Retina (tissue), 1 donor: Measurements from ENCODE around the gene GLRA2.
"Not testable (repeated sequence)": the region's sequence is repeated elsewhere in the genome, so short reads cannot be mapped to it uniquely, and the experiment has no call there.

Experiments
- DNase-seq: peaks from one replicate; pipeline ENCODE4 v3.0.0-alpha.2; 2016

GLRA2 gene

DNA sequence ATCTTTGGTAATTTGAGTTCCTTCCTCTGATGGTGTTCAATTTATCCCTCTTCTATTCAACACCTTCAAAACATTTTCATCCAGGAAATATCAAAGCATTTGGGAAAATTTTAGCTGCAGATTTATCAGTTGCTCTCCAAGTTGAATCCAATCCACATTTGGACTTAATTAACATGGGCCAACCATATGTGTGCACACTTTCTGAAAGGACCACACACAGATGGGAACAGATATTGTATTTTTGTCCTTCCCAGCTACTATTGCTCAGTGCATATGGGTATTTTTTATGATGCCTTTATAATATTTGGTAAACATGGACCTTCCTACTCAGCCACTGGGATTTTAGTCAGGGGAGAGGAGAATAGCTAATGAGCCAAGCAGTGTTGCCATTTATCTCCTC lies 65.2 kb downstream of the GLRA2 start:
- DNase-seq = no peak

DNA sequence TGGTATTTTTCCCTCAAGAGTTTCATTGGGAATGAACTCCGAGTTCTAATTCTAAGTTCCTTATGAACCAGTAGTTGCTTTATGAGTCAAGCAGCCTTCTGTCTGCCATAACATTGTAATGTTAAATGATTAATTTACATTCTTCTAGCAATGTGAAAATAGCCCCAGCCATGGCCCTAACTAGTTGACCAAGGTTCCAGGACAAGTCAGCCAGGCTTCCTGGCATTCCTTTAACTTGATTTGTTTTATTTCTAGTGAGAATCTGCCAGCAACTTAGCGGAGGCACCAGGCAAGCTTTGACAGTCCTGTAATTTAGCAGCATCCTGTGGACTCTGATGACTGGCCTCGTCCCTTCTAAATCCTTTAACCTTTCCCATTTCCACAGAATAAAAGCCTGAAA lies 69.0 kb downstream of the GLRA2 start:
- no peak for DNase-seq

DNA sequence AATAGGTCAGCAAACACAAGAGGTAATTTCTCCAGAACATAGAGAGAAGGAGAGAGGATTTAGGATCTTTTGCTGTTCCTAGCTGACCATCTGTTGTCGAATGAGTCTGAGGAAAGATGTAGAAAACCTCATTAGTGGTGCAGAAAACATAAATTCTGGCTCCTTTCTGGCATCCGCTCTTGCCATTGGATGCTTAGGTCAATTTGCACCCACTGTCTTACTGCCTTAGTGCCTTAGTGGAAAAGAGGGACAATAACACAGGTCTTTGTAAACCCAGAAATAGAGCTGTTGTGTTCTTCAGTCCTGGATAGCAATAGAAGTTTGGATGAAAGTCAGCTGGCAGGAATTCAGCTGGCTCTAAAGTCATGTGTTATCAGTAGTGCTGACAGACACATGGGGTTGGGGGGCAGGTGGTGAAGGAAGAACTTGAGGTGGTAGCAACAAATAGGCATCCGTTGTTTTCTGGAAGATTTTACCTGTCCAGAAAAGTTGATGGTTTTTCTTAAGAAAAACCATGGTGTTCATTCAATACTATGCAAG lies 78.2 kb downstream of the GLRA2 start:
- no peak for DNase-seq

DNA sequence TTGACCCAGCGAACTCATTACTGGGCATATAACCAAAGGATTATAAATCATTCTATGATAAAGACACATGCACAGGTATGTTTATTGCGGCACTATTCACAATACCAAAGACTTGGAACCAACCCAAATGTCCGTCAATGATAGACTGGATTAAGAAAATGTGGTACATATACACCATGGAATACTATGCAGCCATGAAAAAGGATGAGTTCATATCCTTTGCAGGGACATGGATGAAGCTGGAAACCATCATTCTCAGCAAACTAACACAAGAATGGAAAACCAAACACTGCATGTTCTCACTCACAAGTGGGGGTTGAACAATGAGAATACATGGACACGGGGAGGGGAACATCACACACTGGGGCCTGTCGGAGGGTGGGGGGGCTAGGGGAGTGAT lies 83.1 kb downstream of the GLRA2 start:
- DNase-seq = not testable (repeated sequence)

DNA sequence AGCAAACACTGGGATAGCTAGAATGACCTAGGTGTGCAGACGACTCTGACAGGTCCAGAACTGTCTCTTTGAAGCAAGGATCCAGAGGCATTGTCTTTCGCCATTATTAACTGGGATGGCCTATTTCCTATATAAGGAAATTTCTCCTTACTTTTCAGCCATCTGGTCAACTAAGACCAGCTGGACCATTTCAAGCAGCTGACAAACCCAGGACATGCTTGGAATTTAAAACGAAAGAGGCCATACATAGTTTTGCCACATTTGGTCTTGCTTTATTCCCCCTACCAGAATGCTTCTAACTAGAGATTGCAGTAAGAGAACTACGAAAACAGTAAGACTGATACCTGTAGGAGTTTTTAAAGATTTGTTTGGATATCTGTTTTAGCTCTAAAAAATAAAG lies 87.0 kb downstream of the GLRA2 start:
- no peak for DNase-seq

DNA sequence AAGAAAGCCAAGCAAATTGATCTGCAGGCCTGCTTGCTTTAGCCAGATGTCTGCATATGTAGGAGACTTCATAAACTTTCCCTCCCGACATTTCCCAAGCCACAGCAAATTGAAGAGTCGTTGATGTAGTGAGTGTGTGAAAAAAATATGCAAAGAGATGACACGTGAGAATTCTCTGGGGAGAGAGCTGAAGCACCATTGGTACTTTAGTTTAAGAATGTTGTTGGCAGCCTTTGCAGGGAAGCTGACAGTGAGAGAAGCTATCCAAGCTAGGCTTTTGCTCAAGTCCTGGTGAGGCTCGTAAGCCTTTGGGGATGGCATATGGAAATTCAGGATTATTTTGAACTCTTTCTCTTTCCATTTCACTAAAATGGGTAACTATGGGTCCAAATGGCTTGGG lies 87.5 kb downstream of the GLRA2 start:
- no peak for DNase-seq

DNA sequence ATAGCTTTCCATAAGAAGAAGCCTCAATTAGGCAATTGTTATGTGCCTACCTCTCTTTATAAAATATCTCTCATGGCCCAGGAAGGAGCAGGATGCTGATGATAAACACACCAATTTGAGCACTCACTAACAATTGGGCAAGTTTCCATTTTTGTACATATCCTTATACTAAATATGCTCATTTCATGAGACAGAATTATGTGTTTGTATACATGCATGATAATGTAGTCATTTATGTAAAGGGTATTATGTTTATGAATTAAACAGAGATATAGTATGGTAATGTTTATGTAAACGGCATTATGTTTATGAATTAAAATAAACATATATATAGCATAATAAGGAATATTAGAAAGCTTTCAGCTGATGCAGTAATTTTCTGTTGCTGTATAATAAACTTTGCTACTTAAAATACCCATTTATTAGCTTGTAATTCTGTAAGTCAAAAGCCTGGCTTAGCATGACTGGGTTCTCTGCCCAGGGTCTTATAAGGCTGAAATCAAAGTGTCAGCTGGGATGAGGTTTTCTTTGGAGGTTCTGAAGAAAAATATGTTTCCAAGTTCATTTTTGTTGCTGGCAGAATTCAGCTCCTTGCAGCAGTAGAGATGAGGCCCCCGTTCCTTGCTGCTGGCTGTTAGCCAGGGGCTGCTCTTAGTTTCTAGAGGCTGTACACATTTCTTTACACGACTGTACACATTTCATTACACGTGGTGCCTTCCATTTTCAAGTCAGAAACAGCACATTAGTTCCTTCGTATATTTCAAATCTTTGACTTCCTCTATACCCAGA lies 89.0 kb downstream of the GLRA2 start:
- no peak for DNase-seq

DNA sequence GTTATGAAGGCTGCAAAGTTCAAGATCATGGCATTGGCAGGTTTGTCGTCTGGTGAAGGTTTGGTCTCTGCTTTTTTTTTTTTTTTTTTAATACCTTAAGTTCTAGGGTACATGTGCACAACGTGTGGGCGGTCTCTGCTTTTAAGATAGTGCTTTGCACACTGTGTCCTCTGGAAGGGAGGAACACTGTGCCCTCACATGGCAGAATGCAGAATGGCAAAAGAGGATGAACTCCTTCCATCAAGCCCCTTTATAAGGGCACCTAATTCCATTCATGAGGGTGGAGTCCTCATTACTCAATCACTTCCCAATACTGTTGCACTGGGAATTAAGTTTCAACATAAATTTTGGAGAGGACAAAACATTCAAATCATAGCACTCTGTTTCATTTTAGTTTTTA lies 101.4 kb downstream of the GLRA2 start:
- DNase-seq = no peak

DNA sequence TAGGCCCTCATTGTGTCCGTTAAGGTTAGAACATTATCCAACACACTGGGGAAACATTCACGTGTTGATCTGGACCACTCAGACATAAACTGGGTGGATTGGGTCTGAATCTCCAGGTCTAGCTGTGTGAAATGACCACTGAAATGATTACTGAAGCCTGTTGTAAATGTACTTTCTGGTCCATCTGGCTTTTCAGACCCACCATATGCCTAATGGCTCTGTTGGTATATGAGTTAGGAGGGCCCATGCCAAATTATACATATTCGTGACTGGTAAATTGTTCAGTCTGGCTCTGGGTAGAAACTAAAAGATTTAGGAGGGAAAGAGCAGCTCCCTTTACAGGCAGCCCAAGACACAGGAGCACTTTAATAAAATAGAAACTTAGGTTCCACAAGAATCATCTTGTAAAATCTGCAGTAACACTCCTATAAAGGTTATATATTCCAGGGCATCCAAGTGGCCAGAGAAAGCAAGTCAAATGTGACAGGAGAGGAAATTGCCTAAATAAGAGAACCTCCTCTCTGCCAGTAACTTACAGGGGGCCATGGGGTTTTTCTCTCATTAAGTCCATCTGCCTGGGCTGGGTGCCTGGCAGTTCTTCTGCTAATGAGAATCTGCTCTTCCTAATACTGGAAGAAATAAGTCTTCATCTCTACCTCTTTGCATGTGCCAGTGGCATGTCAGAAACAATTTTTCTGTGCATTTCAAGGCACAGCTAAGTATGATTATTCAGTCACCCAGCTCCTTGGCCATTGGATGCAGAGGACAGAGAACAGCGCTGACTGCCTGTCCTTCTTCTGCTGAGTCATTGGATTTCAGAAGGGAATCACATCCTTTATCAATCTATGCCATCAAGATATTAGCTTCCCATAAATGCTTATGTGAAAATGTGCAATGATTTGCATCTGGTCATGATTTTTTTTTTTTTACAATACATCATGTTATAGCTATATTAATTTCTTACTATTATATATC lies 112.6 kb downstream of the GLRA2 start:
- no peak for DNase-seq

DNA sequence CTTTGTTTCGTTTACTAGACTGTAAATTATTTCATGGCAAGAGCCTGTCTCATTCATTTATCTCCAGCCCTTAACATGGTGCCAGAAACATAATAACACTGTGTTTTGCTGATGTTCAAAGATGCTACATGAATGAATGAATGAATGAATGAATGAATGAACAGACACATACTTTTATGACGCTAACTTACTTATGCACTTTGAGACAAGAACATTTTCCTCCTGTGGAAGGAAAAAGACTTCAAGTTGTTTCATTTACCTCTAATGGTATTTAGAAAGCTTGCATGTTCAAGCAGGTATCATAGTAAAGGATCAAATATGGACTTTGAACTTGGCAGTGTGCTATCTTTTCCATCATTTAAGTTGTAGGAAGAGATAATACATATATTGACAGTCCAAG lies 131.6 kb downstream of the GLRA2 start:
- DNase-seq = no peak

DNA sequence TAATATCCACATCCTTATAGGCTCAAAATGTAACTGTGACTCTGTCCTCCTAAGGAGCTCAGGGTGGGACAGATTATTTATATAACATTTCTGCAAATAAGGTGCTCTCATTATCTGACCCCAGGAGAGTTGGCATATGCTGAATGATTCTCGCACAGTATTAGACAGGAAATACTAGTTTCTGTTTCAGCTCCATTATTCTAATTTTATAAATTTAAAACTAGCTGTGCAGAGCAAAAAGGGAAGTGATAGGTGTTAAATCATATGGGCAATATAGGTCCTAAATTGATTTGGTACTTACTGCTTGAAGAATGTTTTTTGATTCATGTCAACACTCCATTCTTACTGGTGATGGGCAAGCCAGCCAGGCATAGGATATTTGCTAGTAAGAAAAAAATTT lies 141.5 kb downstream of the GLRA2 start:
- no peak for DNase-seq

DNA sequence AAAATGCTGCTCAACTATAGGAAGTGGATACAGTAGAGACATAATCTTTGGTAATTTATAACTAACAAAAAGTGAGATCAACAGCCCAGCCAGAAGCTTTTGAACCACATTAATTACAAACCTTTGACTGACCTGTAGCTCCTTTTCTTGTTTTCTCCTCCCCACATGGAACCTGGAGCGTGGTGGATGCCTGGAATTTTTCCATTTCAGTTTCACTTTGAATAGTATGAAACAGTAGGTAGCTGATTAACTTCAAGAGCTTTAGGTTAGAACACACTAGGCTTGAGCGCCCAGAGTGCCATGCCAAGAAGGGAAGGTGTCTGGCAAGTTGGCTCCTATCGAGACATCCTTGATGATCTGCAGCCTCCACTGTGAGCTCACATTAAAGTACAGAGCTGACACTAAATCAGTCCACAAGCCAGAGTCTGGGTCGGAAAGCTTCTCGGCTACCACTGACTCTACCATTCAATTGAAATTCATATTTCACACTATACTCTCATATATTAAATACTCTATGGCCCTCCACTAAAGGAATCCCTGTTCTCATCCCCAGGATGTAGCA lies 143.4 kb downstream of the GLRA2 start:
- DNase-seq = no peak

DNA sequence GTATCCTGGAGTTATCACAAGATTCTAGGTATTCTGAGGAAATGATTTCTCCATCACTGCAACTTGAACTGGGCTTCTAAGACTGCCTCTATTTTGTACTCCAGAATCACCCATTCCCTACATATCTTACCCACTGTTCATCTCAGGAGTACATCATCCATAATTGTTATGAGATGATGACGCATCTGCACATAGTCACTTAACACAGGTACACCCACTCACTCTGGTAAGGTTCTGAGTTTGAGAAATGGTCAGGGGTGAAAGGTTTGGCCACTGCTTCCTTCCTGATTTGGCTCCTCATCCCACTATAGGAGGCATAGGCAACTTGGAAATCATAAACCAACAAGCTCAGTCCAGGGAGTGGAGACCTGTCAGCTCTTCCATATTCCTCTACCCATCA lies 143.9 kb downstream of the GLRA2 start:
- no peak for DNase-seq

DNA sequence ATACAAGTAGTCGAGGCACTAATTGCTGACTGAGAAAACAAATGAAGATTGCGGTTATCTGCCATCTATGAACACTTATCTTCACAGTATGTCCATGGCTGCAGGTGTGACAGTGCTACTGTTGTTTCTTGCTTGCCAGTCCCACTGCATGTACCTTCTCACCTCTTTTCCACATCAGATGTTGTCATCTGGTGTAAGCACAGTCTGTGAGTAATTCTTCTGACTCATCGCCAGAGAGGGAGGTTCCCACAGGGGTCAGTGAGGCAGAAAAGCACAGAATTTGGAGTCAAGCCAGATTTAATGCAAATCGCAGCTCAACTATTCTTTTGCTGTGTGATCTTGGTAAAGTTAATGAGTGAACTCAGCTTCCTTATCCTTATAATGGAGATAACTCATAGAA lies 144.4 kb downstream of the GLRA2 start:
- peak; percentile 5 for DNase-seq

DNA sequence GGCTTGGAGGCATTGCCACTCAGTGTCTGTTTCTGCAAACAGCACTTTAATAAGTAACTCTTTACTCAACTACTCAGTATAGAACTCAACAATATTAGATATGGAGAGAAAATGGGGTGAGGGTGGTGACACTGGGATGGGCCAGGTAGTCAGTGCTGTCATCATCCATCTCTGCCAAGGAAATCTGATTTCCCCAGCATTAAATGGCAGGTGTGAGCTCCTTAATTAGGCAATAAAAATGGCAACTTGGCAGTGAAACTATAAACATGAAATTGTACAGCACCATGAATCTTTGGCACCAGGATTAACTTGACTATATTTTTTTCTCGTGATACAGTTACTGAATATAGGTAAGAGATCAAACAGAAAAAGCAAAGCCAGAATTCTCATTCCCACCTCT lies 146.2 kb downstream of the GLRA2 start:
- no peak for DNase-seq

DNA sequence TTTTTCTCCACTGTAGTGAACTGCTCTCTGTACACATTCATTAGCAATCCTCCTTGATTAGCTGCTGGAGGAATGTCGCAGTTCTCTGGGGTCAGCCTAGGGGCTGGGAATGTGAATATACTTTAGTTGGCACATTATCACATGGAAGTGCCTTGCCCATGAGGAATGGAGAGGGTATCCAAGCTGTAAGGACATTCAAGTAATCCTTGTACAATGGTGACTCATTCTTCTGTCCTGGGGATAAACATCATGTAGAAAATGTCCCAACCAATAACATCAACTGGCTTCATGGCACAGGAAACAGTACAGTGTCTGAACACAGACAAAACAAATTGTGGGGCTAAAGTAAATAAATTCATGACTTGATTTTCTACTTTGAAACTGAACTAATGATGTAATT lies 147.1 kb downstream of the GLRA2 start:
- no peak for DNase-seq

DNA sequence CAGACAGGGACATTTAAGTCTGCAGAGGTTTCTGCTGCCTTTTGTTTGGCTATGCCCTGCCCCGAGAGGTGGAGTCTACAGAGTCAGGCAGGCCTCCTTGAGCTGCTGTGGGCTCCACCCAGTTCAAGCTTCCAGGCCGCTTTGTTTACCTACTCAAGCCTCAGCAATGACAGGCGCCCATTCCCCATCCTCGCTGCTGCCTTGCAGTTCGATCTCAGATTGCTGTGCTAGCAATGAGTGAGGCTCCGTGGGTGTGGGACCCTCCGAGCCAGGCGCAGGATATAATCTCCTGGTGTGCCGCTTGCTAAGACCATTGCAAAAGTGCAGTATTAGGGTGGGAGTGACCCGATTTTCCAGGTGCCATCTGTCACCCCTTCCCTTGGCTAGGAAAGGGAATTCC lies 159.0 kb downstream of the GLRA2 start:
- DNase-seq = not testable (repeated sequence)

DNA sequence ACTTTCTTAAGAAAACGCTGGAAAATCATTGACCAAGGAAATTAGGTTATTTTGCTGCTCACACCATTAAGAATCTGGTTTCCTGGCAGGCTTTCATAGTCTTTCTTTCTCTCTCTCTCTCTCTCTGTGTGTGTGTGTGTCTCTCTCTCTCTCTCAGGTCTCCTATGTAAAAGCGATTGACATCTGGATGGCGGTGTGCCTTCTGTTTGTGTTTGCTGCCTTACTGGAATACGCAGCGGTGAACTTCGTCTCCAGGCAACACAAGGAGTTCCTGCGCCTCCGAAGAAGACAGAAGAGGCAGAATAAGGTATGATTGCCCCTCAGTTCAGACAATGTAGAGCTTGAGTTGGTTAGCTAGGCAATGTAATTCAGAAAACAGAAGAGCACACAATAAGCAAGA lies 161.2 kb downstream of the GLRA2 start:
- DNase-seq = no peak

DNA sequence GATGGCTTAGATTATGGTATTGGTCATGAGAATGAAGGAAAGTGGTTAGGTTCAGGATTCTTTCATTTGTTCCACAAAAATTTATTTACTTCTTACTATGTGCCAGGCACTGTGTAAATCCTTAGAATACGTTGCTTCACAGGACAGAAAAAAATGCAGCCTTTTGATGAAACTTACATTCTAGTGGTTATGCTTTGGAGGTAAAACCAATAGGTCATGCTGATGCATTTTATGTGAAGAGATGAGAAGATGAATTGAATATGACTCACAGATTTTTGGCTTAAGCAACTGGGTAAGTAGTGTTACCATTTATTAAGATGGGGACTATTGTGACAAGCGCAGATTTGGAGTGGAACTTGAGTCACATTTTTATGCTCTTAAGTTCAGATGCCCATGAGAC lies 165.3 kb downstream of the GLRA2 start:
- DNase-seq = no peak

DNA sequence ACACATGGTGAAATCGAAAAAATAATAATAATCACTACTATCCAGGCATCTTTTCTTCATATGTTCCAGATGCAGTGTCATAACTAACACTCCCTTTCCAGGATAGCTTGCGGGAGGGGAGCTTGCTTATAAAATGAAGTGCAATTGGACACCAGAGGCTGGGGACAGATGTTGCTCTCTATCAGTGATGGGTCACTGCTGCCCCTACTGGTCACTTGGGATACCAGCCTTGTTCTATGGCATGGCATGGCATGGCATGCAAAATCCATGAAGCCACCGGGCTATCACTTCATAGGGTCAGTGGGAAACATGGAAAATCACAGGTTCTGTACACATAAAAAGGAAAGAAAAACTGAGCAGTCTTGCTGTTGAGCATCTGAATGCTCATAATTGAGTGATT lies 168.1 kb downstream of the GLRA2 start:
- DNase-seq = no peak

DNA sequence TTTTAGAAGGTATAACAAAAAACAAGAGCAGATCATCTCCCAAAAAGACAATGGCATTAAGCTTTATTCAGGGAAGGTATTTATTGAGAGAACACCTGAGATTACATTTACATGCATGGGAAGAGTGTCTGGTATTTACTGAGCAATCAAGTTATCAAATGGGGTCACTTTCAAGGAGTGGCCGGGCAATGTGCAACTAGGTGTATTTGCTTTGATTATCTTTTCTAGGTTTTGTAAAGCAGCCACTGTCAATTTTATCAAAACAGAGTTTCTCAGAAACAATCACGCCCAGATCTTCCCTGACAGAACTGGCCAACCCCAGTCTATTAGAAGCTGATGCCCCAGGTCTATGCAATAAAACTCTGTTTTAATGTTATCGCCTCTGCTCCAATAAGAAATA lies 169.5 kb downstream of the GLRA2 start:
- no peak for DNase-seq

DNA sequence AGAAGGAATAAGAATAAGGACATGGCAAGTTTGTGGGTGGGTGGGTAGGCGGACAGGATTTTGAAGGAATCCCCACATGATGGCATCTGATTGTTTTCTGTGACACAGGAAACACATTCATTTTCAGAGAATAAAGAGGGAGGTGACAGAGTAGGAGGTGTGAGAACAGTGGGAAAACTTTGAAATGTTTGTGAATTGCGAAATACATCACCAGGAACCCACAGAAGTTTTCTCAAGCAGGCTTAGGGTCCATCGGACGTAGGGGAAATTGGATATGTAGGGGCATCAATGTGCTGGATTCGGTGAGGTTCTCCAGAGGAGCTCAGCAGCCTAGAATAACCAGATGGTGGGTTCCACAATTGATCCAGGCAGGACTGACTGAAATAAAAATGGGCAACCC lies 171.6 kb downstream of the GLRA2 start:
- no peak for DNase-seq

DNA sequence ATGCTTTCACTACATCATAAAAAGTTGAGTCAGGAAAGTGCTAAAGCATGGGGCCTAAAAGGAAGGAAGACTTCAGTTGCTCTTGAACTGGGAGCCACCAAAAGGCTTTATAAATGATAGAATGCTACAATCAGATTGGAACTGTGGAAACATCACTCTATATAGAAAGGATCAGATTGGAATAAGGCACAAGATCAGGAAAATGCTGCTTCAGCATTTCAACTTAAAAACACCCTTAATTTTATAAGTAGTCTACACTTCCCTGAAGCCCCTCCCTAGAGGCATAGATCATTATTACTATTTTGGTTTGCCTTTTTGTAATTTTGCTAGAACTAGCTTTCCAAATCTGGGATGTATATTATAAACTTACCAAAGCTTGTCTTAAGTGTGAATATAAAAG lies 172.8 kb downstream of the GLRA2 start:
- no peak for DNase-seq

DNA sequence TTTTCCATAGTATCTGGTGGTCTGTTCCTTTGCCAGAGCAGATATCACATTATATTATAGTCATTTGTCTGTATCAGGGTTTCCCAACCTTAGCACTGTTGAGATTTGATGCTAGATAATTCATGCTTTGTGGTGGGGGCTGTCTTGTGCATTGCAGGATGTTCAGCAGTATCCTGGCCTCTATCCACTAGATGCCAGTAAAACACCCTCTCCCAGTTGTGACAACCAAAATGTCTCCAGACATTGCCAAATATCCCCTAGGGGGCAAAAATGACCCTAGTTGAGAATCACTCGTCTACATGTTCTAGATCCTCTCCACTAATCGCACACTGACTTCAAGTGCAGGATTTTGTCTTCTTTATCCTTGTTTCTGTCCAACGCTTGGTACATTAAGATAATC lies 182.8 kb downstream of the GLRA2 start:
- DNase-seq = no peak
